Non-pigmented ciliary epithelial cell (primary cell): ENCODE results near the gene ARMS2.

Source experiments
- DNase-seq: peaks from one replicate; pipeline ENCODE4 v3.0.0-alpha.2; 2010; ENCODE audit warnings: low read depth

Gene ARMS2, protein sequence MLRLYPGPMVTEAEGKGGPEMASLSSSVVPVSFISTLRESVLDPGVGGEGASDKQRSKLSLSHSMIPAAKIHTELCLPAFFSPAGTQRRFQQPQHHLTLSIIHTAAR

DNA sequence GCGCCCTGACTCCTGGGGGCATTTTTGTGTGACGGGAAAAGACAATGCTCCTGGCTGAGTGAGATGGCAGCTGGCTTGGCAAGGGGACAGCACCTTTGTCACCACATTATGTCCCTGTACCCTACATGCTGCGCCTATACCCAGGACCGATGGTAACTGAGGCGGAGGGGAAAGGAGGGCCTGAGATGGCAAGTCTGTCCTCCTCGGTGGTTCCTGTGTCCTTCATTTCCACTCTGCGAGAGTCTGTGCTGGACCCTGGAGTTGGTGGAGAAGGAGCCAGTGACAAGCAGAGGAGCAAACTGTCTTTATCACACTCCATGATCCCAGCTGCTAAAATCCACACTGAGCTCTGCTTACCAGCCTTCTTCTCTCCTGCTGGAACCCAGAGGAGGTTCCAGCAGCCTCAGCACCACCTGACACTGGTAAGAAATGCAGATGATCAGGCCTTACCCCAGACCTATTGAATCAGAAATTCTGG lies at the start of gene ARMS2:
ARMS2 (plus strand) TSS at position 51 of the 478 bp plus-strand sequence; CDS start at position 126, 75 bp downstream.
- no peak for DNase-seq

DNA sequence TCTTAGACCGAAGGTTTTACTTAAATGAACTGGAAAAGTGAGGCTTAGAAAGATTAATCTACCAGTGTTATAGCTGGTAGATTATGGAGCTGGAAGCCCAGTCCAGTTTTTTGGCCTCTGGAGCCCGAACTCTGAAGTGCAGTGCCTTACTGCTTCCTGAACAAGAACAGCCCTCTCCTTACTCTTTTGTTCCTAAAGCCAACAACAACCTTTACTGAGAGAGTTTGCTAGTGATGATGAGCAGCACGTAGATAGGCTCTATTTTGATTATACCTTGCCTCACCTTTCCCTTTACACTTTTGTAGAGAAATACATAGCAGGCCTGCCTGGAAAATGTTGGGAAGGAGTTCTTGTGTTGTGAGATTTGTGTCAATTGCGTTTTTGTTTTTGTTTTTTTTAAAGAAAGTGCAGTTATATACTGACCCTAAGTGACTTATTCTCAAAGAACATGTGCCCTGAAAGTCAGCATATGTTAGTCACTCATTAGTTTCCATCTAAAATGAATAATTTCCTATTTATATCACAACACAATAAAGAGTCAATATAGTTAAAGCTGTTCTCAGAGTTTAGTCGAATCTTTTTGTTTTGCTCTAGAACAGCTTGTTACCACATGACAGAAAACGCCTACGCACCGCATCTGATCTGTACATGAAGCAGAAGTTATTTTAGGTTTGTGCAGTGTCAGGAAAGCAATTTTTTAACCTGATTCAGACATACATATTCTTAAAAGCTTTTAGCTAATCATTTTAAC lies 46.9 kb upstream of the ARMS2 start:
- DNase-seq, result peak; percentile 30

DNA sequence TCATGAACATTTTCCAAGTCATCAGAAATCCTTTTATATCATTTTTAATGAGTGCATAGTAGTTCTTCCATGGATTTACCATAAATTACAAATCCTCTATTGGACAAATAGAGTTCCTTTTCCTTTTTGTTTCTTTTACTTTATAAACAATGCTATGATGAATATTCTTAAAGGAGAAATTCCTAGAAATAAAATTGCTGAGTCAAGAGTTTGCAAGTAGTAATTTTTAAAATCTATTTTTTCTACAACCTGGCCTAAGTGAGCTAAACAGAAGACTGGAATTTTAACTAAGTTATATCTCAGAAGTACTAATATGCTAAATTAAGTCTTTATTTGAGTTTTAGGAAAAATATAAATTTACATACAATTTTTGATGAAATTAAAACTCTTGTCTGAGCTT lies 41.1 kb upstream of the ARMS2 start:
- no peak for DNase-seq

DNA sequence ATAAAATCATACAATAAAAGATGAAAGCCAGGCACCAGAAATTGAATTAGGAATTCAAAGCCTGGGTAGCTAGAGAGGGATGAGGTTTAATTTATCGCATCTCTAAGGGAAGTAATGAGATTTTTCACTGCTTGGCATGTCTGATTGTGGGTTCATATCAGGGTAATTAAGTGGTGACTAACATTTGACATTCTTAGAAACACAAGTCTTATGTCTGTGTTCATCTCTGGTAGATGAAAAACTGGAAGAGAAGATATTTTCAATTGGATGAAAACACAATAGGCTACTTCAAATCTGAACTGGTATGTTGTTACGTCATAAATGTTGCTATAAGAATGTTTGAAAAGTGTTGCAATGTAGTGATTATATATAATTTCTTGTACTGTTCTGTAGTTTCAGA lies 36.8 kb upstream of the ARMS2 start:
- no peak for DNase-seq

DNA sequence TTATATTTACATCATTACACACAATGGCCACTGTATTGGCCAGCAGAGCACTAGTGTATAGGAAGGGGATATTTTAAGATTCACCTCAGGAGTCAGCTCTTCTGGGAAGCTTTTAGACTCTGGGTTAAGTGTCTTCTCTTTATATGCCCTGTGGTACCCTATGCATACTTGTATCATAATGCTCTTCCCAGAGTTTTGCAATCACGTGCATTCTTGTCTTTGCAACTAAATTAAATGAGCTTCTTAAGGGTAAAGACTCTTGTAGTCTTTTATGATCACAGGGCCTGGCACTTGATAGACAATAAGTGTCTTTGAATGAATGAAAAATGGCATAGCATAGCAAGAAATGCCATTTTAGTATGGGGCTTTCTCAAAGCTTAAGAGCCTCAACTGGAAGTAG lies 35.4 kb upstream of the ARMS2 start:
- DNase-seq, result no peak

DNA sequence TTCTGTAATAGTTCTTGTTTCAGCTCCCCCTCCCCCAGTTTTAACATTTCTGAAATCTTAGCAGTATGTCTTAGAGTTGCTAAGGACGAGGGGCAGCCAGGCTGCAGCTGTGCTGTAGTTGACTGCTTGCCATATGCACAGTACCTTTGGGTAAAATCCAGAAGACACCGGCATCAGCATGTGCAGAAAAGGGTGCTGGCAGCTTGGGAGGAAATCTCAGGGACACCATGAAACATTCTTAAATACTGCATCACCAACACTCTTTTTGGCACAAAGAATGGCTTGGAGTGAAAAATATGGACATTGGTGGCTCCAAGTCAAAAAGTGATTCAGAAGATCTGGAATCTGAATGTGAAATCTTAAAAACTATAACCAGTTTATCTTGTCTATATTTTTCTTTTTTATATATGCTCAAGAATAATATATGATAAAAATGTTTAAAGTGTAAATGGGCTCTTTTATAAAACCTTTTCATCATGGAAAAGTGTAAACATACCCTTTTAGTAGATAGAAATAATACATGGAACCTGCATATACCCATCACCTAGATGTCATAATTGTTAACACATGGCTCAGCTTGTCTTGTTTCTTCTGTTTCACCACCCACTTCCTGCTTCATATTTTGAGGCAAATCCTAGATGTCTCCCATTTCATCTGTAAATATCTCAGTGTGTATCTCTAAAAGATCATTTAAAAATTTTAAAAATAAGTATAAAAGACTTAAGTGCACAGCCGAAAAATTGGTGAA lies 34.4 kb upstream of the ARMS2 start:
- DNase-seq, result no peak

DNA sequence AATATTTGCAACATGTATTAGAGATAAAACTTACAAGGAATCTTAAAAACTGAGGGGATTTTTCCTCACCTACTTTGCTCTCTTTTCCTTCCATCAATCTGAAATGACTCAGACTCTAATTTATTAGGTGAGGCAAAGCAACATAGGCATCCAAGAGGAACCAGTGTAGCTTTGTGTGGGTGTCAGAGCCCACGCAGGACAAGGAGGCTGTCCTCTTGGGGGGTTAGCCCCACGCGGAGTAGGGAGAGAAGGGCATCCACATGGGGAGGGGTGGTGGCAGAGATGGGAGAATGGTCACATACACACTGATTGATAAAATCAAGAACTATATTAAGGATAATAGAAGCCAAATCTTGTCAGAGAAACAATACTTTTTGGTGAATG lies 33.8 kb upstream of the ARMS2 start:
- no peak for DNase-seq

DNA sequence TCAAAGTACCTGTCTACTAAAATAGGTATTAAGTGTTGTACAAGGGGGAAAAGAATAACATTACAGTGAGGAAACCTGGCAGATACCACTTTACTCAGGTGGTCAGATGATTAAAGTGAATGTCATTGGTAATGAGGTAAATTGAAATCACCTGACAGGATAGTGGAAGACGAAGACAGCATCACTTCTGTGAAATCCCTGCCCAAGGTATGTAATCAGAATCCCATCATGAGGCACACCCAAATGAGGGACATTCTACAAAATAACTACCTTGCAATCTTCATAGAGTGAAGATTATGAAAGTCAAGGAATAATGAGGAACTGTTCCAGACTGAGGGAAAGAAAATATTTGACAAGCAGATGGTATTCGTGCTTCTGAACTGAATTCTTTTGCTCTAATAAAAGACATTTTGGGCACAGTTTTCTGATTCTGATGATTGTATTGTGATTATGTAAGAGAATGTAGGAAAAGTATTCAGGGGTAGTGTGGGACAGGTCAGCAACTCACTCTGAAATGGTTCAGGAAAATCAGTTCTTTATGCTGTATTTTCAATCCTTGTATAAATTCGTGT lies 33.3 kb upstream of the ARMS2 start:
- DNase-seq, result no peak

DNA sequence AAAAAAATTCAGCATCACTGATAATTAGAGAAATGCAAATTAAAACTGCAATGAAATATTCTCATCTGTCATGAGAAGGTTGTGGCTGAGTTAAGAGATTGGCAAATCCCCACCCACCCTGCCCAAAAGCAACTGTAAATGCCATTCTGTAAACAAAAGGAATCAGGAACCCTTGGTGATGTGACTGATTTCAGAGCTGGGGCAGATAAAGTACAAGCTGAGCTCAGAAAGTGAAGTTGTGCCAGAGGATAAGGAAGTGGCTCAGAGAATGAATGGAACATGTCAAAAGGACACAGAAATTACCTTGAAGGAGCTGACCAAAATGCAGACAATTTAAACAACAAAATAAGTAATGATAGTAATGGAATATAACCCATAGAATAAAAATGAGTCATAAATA lies 32.7 kb upstream of the ARMS2 start:
- DNase-seq, result no peak

DNA sequence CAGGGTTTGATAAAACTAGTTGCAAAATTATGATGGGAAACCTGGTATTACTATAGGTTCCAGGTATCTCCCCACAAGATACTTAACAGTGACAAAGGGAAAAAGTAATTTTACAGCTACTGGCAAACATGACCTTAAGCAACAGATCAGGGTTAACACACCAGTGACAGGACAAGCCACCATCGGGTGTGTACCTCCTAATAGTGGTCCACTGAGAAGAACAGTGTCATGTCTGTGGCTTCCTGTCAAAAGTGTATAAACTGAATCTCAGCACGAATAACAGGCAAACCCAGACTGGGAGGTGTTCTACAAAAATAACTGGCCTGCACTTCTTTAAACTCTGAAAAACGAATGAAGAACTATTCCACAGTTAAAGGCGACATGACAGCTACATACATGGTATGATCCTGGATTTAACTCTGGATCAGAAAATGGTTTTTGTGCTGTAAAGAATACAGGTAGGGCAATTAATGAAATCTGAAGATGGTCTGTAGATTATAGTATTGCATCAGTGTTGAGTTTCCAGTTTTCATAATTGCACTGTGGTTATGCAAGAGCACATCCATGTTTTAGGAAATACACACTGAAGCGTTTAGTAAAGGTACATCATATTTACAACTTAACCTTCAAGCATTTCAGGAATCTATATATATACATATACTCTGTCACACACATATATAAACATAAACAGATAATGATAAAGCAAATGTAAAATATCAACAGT lies 32.0 kb upstream of the ARMS2 start:
- no peak for DNase-seq

DNA sequence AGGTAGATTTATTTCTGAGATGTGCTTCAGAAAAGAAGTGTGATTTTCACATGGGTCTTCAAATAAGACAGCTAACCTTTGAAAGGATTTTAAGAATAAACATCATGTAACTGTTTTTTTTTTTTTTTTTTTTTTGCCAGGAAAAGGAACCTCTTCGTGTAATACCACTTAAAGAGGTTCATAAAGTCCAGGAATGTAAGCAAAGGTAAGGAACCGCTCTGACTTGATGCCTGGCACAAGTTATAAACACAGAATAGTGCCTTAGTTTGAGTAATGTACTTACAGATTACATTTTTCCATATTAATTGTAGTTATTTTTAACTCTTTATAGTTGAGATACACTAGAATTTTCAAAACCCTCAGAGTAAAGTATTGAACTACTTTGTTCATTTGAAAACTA lies 30.4 kb upstream of the ARMS2 start:
- DNase-seq, result no peak

DNA sequence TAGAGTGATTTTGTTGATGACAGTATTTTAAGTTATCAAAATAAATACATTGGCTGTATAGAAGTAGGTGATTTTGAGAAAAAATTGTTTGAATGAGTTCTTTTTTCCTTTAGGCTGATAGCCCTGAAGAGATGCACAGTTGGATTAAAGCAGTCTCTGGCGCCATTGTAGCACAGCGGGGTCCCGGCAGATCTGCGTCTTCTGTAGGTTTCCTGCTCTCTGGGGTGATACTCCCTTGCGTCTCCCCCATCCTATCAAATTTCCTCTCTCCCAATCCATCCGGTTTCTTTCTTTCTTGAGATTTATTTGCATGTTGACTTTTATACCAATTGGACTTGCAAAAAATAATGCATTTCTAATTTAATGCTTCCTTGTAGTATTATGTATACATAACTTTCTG lies 27.6 kb upstream of the ARMS2 start:
- no peak for DNase-seq

DNA sequence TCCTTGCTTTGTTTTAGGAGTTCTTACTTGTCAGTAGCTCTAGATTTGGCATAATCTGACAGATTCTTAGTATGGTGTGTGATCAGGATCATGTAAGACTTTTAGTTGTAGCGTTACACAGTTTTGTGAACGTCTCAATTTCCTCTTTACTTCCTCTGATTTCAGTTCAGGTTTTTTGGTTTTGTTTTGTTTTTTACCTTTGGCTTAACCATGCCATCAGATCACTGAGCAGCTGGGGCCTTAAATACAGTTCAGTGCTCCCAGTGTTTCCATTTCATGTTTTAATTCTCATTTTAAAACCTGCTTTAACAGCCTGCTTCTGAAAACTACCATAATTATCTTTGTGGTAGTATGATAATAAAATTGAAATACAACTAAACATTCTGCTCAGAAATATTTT lies 27.2 kb upstream of the ARMS2 start:
- no peak for DNase-seq

DNA sequence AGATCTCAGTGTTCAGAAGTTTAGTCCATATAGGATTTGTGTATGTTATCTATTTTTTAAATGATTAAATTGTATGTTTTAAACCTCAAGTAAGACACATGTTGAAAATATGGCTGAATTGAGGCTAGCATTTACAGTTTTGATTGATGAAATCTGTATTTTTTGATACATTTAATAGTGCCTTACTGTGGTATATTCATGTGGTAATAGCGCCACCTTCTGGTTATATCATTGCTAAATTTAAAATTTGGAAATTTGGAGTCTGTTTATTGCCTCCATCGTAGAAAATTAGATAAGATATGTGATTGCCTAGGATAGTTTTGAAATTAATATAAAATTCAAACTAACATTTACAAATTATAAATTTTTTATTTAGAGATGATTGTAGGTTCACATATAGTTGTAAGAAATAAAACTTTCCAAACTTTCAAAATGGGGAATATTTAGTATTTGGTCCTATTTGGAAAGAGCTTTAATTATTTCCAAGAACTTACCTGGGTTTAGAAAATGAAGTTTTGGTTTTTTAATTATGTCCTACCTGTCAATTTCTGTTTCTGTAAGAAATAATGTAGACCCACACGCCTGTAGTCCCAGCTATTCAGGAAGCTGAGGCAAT lies 19.1 kb upstream of the ARMS2 start:
- no peak for DNase-seq

DNA sequence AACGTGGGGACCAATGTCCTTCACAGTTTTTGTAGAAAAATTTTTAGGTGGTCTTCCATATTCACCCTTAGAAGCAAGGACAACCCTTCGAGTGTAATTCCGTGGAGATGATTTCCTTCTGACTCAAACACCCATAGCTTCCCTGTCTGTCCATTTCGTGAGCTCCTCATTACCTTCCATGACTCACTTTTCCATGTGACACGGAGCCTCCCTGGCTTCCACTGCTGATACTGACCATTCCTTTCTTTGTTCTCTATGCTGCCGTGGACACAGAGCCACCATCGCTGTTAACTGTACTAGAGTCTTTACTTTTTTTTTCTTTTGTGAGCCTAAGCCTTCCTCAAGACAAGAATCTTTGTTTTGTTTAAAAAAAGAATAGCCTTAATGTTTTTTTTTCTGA lies 12.5 kb upstream of the ARMS2 start:
- DNase-seq, result peak; percentile 34

DNA sequence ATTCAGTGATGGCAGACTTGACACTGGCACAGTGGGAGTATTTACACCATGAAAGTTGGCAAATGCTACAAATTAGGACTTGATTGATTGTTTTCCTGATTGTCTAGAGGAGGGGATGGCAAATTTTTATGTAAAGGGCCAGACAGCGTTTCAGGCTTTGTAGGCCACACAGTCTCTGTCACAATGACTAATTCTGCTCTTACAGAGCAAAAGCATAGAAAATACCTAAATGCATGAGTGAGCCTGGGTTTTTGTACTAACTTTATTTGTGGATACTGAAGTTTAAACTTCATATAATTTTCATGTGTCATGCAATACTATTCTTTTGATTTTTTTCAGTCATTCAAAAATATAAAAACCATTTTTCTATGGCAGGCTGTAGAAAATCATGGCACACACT lies 9.0 kb upstream of the ARMS2 start:
- DNase-seq, result no peak

DNA sequence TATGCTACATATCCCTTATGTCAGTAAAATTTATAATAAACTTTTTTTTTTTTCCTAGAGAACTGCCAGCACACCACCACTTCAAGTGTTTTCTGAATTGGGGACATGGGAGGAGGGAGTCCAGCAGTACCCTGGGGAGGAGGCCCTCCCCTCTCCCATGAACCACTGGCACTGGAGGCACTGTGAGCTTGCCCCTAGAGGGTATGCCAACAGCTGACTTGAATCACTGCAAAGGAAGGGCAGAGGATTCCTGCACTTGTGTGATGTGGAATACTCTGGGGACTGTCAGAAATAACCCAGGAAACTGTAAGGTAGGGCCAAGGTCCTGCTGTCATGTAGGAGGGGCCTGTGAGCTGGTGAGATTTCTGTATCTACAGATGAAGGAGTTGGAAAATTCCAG lies 8.5 kb upstream of the ARMS2 start:
- no peak for DNase-seq

DNA sequence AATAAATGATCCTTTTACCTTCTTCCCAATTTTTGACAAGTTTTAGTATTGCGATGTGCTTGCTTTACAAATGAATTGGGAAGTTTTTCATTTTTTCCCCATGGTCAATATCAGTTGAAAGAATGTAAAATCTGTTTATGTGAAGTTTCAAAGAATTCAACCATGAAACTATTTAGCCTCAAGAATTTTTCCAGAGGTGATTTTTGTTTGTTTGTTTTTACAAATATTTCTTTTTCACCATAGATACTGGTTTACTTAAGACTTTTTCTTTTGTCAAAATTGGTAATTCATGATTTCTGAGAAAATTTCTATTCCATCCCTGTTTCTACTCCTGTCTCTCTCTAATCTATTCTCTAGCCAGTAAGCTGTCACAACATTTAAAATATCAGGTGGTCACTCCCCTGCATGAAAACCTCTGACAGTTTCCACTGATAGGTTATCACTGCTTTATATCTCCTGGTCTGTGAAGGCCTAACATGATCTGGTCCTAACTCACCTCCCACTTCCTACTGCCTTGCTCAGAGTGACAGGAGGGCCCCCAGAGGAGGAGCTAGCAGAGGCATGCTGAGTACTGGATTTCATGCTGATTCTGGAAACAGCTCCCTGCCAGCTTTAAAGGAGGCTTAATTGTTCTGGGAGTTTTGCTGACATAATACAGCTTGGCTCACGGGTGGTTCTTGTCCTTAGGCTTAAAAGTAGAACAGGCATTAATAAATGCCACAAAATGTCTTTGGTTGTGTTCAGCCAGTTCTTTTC lies 7.6 kb upstream of the ARMS2 start:
- no peak for DNase-seq

DNA sequence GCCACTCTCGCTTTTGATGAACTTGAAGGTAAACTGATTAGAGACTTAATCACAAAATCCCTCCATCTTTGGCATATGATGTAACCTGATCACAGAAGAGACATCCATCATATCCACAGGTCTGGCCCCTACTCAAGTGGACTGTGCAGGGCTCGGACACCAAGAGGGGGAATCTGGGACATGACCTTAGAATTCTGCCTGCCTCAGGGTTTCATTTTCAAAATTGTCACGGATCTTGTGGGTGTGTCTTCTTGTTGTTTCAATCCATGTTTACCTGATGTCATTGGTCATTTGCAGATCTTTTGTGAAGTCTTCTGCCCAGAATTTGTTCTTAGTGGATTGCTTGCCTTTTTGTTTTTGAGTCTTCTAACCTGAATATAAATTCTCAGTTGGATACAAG lies 5.9 kb upstream of the ARMS2 start:
- no peak for DNase-seq

DNA sequence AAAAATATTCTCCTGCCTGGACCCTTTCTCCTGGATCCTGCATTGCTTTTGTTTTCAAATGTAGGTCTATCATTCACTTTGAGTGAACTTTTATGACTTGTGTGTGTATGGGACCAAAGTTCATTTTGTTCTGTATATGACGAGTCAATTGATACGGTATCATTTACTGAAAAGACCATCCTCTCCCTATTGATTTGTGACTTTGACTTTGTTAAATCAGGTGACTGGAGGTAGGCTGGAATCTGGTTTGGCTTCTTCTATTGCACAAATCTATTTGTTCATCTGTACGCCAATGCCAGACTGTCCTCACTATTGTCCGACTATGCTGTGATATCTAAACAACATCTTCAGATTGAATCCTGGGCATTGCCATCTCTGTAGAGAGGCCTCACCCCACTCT lies 5.3 kb upstream of the ARMS2 start:
- DNase-seq, result no peak

DNA sequence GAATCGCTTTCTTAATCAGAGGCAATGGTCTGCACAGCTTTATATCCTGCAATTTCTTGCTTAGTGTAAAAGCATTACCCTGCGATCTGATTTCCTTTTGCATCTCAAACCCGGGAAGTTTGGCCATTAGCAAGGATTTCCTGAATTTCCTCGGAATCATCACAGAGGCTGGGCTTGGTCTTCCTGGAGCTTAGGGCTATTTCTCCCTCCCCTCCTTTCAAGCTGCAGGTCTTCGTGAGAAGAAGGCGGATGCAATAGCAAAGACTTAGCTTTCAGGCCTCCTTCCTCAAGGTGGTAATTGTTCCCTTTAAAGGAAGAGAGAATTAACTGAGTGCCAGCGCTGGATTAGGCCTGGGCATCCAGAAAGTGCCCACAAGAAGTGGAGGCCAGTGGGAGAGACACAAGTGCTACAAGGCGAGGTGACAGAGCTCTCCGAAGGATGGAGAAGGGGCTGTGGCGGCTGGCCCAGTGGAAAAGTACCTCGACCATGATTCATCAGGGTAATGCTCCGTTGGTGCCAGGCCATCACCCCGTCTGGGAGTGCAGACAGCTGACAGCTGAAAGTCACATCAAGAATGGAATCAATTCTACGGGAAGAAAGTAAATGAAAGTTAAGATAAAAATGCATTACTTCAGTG lies 4.0 kb upstream of the ARMS2 start:
- no peak for DNase-seq
